GM21360 (cell line): Measurements from ENCODE around the gene NDUFB8.
A peak's percentile ranks its signal among the peaks of the same experiment; 100 is the strongest.

ENCODE experiments used
- ATAC-seq: cut with Tn5 transposase; IDR thresholded peaks from one replicate; pipeline ENCODE4 v1.9.1; 2021; ENCODE audit warnings: mild to moderate bottlenecking, moderate library complexity; ENCODE audit not compliant: unreplicated experiment

NDUFB8 gene

GRCh38 chr10:100508266-100508665 lies 21.4 kb downstream of the NDUFB8 start:
- no peak for ATAC-seq

- ATAC-seq, result no peak
Measured at GRCh38 chr10:100507357-100507732, 22.3 kb downstream of the NDUFB8 start.

- no peak for ATAC-seq
Measured at GRCh38 chr10:100506596-100507356, 22.9 kb downstream of the NDUFB8 start.

GRCh38 chr10:100505164-100505563 lies 24.5 kb downstream of the NDUFB8 start:
- no peak for ATAC-seq

GRCh38 chr10:100504096-100504495 lies 25.6 kb downstream of the NDUFB8 start:
- no peak for ATAC-seq

GRCh38 chr10:100502926-100503494 lies 26.7 kb downstream of the NDUFB8 start:
- ATAC-seq, result no peak

GRCh38 chr10:100501423-100501822 lies 28.2 kb downstream of the NDUFB8 start:
- no peak for ATAC-seq

- no peak for ATAC-seq
Measured at GRCh38 chr10:100498059-100498458, 31.6 kb downstream of the NDUFB8 start.

GRCh38 chr10:100496567-100496966 lies 33.1 kb downstream of the NDUFB8 start:
- ATAC-seq, result no peak

GRCh38 chr10:100490531-100490930 lies 39.1 kb downstream of the NDUFB8 start:
- ATAC-seq, result no peak

- ATAC-seq, result no peak
Measured at GRCh38 chr10:100489396-100489795, 40.3 kb downstream of the NDUFB8 start.

- ATAC-seq, result no peak
Measured at GRCh38 chr10:100487529-100487928, 42.1 kb downstream of the NDUFB8 start.

- ATAC-seq, result no peak
Measured at GRCh38 chr10:100485801-100486495, 43.7 kb downstream of the NDUFB8 start.

GRCh38 chr10:100485366-100485765 lies 44.3 kb downstream of the NDUFB8 start:
- no peak for ATAC-seq

GRCh38 chr10:100483876-100484666 lies 45.6 kb downstream of the NDUFB8 start:
- no peak for ATAC-seq

GRCh38 chr10:100482834-100483185 lies 46.9 kb downstream of the NDUFB8 start:
- no peak for ATAC-seq

- peak; percentile 49 for ATAC-seq
Measured at GRCh38 chr10:100482181-100482833, 47.4 kb downstream of the NDUFB8 start.

- peak; percentile 93 for ATAC-seq
Measured at GRCh38 chr10:100481462-100482081, 48.1 kb downstream of the NDUFB8 start.

GRCh38 chr10:100480002-100480401 lies 49.7 kb downstream of the NDUFB8 start:
- ATAC-seq, result no peak

GRCh38 chr10:100479037-100479436 lies 50.6 kb downstream of the NDUFB8 start:
- ATAC-seq, result no peak
